Right hindlimb (tissue), 1 donor: ENCODE measurements around the gene ZNF662.

Experiments used
- DNase-seq: peaks from one replicate; pipeline ENCODE4 v3.0.0-alpha.2; 2018

The ZNF662 gene

DNA sequence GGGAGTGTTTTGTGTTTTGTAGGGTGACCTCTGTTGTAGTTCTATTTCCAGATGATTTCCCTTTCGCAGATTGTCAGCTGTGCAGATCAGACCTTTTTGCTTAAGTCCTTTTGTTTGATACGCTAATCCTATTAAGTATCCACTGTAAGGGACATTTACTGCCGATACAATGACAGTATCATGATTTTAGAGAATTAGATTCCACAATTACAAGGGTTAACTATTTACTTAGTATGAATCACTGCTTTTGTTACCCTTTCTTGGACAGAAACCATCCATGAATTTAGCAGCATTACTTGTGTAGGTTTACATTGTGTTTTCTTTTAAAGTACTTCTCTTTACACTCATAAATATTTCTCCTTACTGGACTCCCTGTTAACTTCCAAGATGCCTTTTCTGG, 31.4 kb downstream of the ZNF662 start:
- DNase-seq, result no peak

DNA sequence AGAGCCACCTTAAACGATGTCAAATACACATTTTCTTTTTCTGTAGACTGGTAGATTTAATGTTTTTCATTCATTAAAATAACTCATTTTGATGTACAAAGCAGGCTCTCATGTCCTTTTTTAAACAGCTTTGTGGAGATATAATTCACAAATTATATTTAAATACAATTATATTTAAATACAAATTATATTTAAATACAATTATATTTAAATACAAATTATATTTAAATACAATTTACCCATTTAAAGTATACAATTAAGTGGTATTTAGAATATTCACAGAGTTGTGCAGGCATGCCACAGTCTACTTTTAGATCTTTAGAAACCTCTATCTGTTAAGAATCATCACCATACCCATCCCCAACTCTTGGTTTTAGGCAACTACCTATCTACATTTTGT, 36.8 kb downstream of the ZNF662 start:
- DNase-seq, result no peak

DNA sequence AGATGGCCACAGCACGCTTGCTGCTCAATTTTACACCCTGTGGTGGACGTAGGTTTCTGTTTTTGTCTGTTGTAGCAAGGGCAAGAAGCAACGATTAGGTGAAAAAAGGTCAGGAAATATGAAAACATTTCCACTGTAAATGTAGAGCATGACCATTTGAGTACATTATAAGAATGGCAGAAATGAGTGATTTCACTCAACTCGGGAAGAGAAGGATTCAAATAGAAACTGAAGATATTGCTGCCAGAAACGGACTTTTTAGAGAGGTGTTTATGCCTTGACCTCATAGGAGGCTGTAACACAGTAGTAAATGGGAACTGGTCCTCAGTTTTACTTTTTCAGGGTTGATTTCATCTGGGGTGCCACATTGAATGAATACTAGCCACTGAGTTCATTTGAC, 40.1 kb downstream of the ZNF662 start:
- no peak for DNase-seq

DNA sequence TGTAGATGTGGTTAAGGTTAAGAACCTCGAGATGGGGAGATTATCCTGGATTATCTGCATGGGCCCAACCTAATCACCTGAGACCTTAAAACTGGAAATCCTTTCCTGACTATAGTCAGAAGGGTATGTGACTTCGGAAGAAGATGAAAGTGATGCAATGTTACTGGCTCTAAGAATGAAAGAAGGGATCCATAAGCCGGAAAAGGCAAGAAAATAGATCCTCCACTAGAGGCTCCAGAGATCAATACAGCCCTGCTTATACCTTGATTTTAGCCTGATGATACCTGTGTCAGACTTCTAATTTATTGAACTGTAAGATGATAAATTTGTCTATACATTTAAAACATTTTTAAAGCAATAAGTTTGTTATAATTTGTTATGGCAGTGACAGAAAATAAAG, 51.6 kb downstream of the ZNF662 start:
- DNase-seq, result no peak

DNA sequence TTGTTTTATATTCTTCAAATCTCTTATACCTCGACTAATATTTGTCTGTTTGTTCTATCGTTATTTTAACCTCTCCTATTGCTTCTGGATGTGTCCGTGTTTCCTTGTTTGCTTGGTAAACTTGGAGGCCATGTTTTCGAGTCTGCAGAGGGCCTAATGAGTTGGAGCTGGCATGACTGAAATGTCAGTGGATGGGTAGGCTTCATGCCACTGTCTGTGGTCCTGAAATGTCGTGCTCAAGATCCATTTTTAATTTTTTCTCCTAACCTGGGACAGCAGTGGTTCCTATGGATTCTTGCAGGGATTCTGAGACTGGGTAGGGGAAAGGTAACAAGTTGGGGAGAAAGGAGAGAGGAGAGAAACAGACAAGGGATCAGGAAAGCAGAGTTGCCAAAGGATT, 54.3 kb downstream of the ZNF662 start:
- DNase-seq, result no peak

DNA sequence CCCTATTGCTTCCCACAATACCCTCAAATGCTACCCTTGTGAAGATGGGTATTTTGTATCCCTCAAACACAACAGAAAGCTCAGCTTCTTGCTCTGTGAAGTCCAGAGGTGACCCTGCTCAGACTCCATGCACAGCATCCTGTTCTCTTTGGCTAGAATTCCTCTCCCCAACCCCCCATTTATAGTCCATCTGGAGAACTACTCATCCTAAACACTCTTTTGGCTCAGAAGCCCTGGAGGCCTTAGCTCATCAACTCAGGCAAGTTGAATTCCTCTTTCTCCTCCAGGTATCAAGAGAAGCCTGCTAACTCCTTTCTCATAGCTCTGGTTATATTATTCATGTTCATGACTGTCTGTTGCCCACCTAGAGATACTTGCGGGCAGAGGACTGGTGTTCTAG, 54.8 kb downstream of the ZNF662 start:
- no peak for DNase-seq

DNA sequence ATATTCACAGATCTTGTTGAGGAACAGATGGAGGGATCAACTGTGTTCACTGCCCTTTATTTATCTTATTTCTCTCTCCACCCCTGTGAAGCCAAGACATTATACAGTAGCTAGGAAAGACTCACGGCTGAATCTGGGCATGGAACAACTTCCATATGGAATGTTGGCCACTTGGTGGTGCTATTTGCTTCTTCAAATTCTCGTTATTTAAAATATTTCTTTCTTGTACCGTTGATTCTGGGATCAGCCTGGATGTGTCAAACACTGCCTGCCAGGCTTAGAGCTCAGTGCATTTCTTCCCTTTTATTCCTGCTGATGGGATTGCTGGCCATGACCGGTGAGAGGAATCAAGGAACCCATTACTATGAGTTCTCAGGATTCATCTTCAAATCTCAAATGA, 55.7 kb downstream of the ZNF662 start:
- peak; percentile 58 for DNase-seq

DNA sequence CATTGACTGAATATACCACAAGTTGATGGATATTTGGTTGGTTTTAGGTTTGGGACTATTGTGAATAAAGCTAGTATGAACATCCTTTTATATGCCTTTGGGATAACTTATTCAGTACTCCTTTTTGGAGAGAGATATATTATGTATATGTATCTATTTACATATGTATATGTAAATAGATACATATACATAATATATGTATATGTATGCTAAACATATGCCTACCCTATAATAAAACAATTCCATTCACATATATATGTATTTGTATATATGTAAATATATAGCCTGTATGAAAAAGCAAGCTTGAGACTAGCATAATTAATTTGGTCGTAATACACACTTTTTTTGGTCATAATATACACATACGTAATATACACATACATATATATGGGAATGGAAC, 57.3 kb downstream of the ZNF662 start:
- DNase-seq, result no peak

DNA sequence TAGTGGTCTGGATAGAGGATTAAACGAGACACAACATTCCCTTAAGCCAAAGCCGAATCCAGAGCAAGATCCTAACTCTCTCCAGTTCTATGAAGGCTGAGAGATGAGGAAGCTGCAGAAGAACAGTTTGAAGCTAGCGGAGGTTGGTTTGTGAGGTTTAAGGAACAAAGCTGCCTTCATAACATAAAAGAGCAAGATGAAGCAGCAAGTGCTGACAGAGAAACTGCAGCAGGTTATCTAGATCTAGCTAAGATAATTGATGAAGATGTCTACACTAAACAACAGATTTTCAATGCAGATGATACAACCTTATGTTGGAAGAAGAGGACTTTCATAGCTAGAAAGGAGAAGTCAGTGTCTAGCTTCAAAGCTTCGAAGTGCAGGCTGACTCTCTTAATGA, 58.3 kb downstream of the ZNF662 start:
- DNase-seq, result no peak
